HepG2 (cell line): ENCODE measurements around the gene ZNF638. TPM values are rescaled to one million over a fixed set of nuclear protein-coding genes. Genes with fewer than 3 reads are reported as not detected.
A peak's percentile ranks its signal among the peaks of the same experiment; 100 is the strongest.

ENCODE experiments used
- HCFC1 ChIP-seq: fragments of 150-350 bp; IDR thresholded peaks from 2 replicates; pipeline ENCODE4 v1.6.1; 2014; ENCODE audit warnings: low read depth, low read length
- NR2C2 ChIP-seq: sonication (generic); formaldehyde crosslinking; IDR thresholded peaks from 2 replicates; pipeline ENCODE4 v1.4.0; 2020; ENCODE audit warnings: missing genetic modification reagents, mild to moderate bottlenecking, moderate library complexity, borderline replicate concordance
- RCOR2 ChIP-seq: IDR thresholded peaks from 2 replicates; pipeline ENCODE4 v1.6.1; 2016; ENCODE audit warnings: missing biosample characterization, missing genetic modification reagents
- STAG1 ChIP-seq: sonication (generic); formaldehyde crosslinking; IDR thresholded peaks from 2 replicates; pipeline ENCODE4 v1.4.0; 2020; ENCODE audit warnings: missing genetic modification reagents
- ZMYM4 ChIP-seq: sonication (generic); formaldehyde crosslinking; IDR thresholded peaks from 2 replicates; pipeline ENCODE4 v1.8.1; 2023; ENCODE audit warnings: mild to moderate bottlenecking, missing genetic modification reagents
- ZNF20 ChIP-seq: sonication (generic); formaldehyde crosslinking; IDR thresholded peaks from 2 replicates; pipeline ENCODE4 v1.4.0; 2020; ENCODE audit warnings: mild to moderate bottlenecking, moderate library complexity, missing genetic modification reagents
- ZNF281 ChIP-seq: sonication (generic); formaldehyde crosslinking; IDR thresholded peaks from 2 replicates; pipeline ENCODE4 v1.4.0; 2020; ENCODE audit warnings: missing genetic modification reagents, borderline replicate concordance
- ZNF407 ChIP-seq: sonication (generic); formaldehyde crosslinking; IDR thresholded peaks from one replicate; pipeline ENCODE4 v1.5.1; 2020; ENCODE audit warnings: mild to moderate bottlenecking, missing genetic modification reagents; ENCODE audit errors: not compliant biosample characterization
- ZNF839 ChIP-seq: sonication (generic); formaldehyde crosslinking; IDR thresholded peaks from 2 replicates; pipeline ENCODE4 v1.4.0; 2020; ENCODE audit warnings: missing genetic modification reagents, mild to moderate bottlenecking, borderline replicate concordance
- ZNF841 ChIP-seq: sonication (generic); formaldehyde crosslinking; IDR thresholded peaks from 2 replicates; pipeline ENCODE4 v1.8.1; 2023; ENCODE audit warnings: missing genetic modification reagents, borderline replicate concordance
- polyA plus RNA-seq, 8 experiments: library from polyadenylated mRNA; depleted of rRNA in 3 of 8; stranded (reverse) in 7 of 8; unstranded in 1 of 8; fragments of >200 nt; fragmentation: Illumina TruSeq in 4 of 8; extraction: Trizol in 4 of 8; gene quantifications; 2 replicates each; pipeline versions ENCODE4 v1.2.1 to v1.2.3, GENCODE V29; 2011 to 2016; ENCODE audit warnings: low read depth in 4 of 8, missing spikeins in 1 of 8, mixed read lengths in 1 of 8; ENCODE audit not compliant: insufficient read depth in 1 of 8
- total RNA-seq, 5 experiments: library from RNA; depleted of rRNA; stranded (reverse); fragments of >200 nt; fragmentation: Illumina TruSeq; extraction: Trizol; gene quantifications; 2 replicates each; pipeline ENCODE4 v1.2.3, GENCODE V29; 2016; ENCODE audit warnings: low read depth in 1 of 5
- TF ChIP-seq, protein P1 (sequence below): IDR thresholded peaks from 2 replicates; pipeline ENCODE4 v1.6.1; 2012; ENCODE audit warnings: low read depth, low read length, improper control_type of control experiment
- TF ChIP-seq, protein P2 (sequence below): sonication (generic); formaldehyde crosslinking; IDR thresholded peaks from 2 replicates; pipeline ENCODE4 v1.4.0; 2020; ENCODE audit warnings: missing genetic modification reagents
- TF ChIP-seq, protein P3 (sequence below): IDR thresholded peaks from 2 replicates; pipeline ENCODE4 v1.6.1; 2016; ENCODE audit warnings: low read depth

The ZNF638 gene
- total and polyA plus RNA-seq, 2 of the 13 experiments (the other 11 are each of a cell fraction or from before 2014, with no cell fraction given), result 92.7 to 144 TPM

- TF ChIP-seq ZNF839 (no peak), STAG1 (CRISPR knock-in tag) (no peak), ZNF407 (no peak), RCOR2 (CRISPR knock-in tag) (peak; percentile 70; the same call in 1 of the 2 replicates), ZNF841 (CRISPR knock-in tag) (no peak), ZNF20 (CRISPR knock-in tag) (no peak), ZNF281 (CRISPR knock-in tag) (no peak), NR2C2 (CRISPR knock-in tag) (peak; percentile 90), ZMYM4 (peak; percentile 61; the same call in 1 of the 2 replicates), HCFC1 (no peak)
- TF ChIP-seq, protein P1, sequence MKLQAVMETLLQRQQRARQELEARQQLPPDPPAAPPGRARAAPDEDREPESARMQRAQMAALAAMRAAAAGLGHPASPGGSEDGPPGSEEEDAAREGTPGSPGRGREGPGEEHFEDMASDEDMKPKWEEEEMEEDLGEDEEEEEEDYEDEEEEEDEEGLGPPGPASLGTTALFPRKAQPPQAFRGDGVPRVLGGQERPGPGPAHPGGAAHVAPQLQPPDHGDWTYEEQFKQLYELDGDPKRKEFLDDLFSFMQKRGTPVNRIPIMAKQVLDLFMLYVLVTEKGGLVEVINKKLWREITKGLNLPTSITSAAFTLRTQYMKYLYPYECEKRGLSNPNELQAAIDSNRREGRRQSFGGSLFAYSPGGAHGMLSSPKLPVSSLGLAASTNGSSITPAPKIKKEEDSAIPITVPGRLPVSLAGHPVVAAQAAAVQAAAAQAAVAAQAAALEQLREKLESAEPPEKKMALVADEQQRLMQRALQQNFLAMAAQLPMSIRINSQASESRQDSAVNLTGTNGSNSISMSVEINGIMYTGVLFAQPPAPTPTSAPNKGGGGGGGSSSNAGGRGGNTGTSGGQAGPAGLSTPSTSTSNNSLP, result 0 out of 2 replicates have a peak, but pooled peaks have one; percentile 42
- TF ChIP-seq, protein P2, sequence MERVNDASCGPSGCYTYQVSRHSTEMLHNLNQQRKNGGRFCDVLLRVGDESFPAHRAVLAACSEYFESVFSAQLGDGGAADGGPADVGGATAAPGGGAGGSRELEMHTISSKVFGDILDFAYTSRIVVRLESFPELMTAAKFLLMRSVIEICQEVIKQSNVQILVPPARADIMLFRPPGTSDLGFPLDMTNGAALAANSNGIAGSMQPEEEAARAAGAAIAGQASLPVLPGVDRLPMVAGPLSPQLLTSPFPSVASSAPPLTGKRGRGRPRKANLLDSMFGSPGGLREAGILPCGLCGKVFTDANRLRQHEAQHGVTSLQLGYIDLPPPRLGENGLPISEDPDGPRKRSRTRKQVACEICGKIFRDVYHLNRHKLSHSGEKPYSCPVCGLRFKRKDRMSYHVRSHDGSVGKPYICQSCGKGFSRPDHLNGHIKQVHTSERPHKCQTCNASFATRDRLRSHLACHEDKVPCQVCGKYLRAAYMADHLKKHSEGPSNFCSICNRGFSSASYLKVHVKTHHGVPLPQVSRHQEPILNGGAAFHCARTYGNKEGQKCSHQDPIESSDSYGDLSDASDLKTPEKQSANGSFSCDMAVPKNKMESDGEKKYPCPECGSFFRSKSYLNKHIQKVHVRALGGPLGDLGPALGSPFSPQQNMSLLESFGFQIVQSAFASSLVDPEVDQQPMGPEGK (CRISPR knock-in tag), result no peak
- TF ChIP-seq, protein P3, sequence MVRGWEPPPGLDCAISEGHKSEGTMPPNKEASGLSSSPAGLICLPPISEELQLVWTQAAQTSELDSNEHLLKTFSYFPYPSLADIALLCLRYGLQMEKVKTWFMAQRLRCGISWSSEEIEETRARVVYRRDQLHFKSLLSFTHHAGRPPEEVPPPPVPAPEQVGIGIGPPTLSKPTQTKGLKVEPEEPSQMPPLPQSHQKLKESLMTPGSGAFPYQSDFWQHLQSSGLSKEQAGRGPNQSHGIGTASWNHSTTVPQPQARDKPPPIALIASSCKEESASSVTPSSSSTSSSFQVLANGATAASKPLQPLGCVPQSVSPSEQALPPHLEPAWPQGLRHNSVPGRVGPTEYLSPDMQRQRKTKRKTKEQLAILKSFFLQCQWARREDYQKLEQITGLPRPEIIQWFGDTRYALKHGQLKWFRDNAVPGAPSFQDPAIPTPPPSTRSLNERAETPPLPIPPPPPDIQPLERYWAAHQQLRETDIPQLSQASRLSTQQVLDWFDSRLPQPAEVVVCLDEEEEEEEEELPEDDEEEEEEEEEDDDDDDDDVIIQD (CRISPR knock-in tag), result 0 out of 2 replicates have a peak, but pooled peaks have one; percentile 45
Observed at GRCh38 chr2:71388214-71388613, 56.6 kb downstream of the ZNF638 start (continued).
